Measurements from ENCODE around the gene SPATA32.

The SPATA32 gene

GRCh38 chr17:45237686-45238085 is 24.2 kb downstream of the SPATA32 start:
- no peak overlapping the region for H2BK120ac ChIP-seq (ENCODE audit: insufficient read depth, low read length, poor library complexity)
- H2BK5ac ChIP-seq (ENCODE audit: low read depth, low read length, poor library complexity): no peak overlapping the region
- no peak overlapping the region for H3K18ac ChIP-seq (ENCODE audit: low read length)
- H2AK5ac ChIP-seq (ENCODE audit: low read length): no peak overlapping the region
- no peak overlapping the region for H3K23ac ChIP-seq (ENCODE audit: low read length)
- no peak overlapping the region for H3K4me3 ChIP-seq (ENCODE audit: low read depth, low read length)
- H4K91ac ChIP-seq (ENCODE audit: low read depth, low read length): no peak overlapping the region
- H3K27me3 ChIP-seq (ENCODE audit: insufficient read depth, low read length): peaks cover 9% of the 10 kb centered on the region
- H2BK12ac ChIP-seq (ENCODE audit: low read length): no peak overlapping the region
- DNase-seq: peak; percentile 70 to 73
- no peak overlapping the region for H4K8ac ChIP-seq (ENCODE audit: low read depth, low read length)
- no CpG with 5 or more reads among the region's 2 CpGs for WGBS (ENCODE audit: extremely low coverage, insufficient coverage, insufficient read length)
- H3K36me3 ChIP-seq (ENCODE audit: control insufficient read depth in 1 of 2, insufficient read depth in 2 of 2, low read length in 2 of 2): no peaks in the 10 kb centered on the region
- no peaks in the 10 kb centered on the region for H3K79me1 ChIP-seq (ENCODE audit: low read length)
- no peaks in the 10 kb centered on the region for H3K79me2 ChIP-seq (ENCODE audit: control insufficient read depth, insufficient read depth, low read length, poor library complexity)
- no peak overlapping the region for H3K4me2 ChIP-seq (ENCODE audit: low read length)
- no peak overlapping the region for H3K27ac ChIP-seq (ENCODE audit: low read depth, low read length)
- peaks cover 8 to 12% of the 10 kb centered on the region in 2 experiments for H3K4me1 ChIP-seq (ENCODE audit: control insufficient read depth in 1 of 2, insufficient read depth in 2 of 2, low read length in 2 of 2)
- H3K9me3 ChIP-seq (ENCODE audit: insufficient read depth, low read depth, low read length): peaks cover 4% of the 10 kb centered on the region
- no peak overlapping the region for H2AFZ ChIP-seq (ENCODE audit: insufficient read depth, low read length, poor library complexity)
- H3K9ac ChIP-seq (ENCODE audit: low read length): no peak overlapping the region
- H3K4ac ChIP-seq (ENCODE audit: low read depth, low read length): no peak overlapping the region
- H3K14ac ChIP-seq (ENCODE audit: low read length): no peak overlapping the region
- no peak overlapping the region for H4K12ac ChIP-seq (ENCODE audit: low read depth, low read length)

- H3K14ac ChIP-seq (ENCODE audit: low read length): no peak overlapping the region
- WGBS (ENCODE audit: extremely low coverage, insufficient coverage, insufficient read length): no CpG with 5 or more reads among the region's 5 CpGs
- H2BK12ac ChIP-seq (ENCODE audit: low read length): no peak overlapping the region
- H2BK5ac ChIP-seq (ENCODE audit: low read depth, low read length, poor library complexity): no peak overlapping the region
- H3K9me3 ChIP-seq (ENCODE audit: insufficient read depth, low read depth, low read length): peaks cover 4% of the 10 kb centered on the region
- H4K91ac ChIP-seq (ENCODE audit: low read depth, low read length): no peak overlapping the region
- no peak overlapping the region for H3K4me2 ChIP-seq (ENCODE audit: low read length)
- H3K79me2 ChIP-seq (ENCODE audit: control insufficient read depth, insufficient read depth, low read length, poor library complexity): no peaks in the 10 kb centered on the region
- H4K12ac ChIP-seq (ENCODE audit: low read depth, low read length): no peak overlapping the region
- no peaks in the 10 kb centered on the region for H3K79me1 ChIP-seq (ENCODE audit: low read length)
- DNase-seq: no peak
- no peak overlapping the region for H2AK5ac ChIP-seq (ENCODE audit: low read length)
- H3K18ac ChIP-seq (ENCODE audit: low read length): no peak overlapping the region
- H3K4me3 ChIP-seq (ENCODE audit: low read depth, low read length): no peak overlapping the region
- no peak overlapping the region for H4K8ac ChIP-seq (ENCODE audit: low read depth, low read length)
- H3K4ac ChIP-seq (ENCODE audit: low read depth, low read length): no peak overlapping the region
- H3K27ac ChIP-seq (ENCODE audit: low read depth, low read length): no peak overlapping the region
- H3K36me3 ChIP-seq (ENCODE audit: control insufficient read depth in 1 of 2, insufficient read depth in 2 of 2, low read length in 2 of 2): no peaks in the 10 kb centered on the region
- H2BK120ac ChIP-seq (ENCODE audit: insufficient read depth, low read length, poor library complexity): no peak overlapping the region
- peaks cover 5% of the 10 kb centered on the region for H3K27me3 ChIP-seq (ENCODE audit: insufficient read depth, low read length)
- no peak overlapping the region for H3K9ac ChIP-seq (ENCODE audit: low read length)
- no peak overlapping the region for H3K23ac ChIP-seq (ENCODE audit: low read length)
- H3K4me1 ChIP-seq (ENCODE audit: control insufficient read depth in 1 of 2, insufficient read depth in 2 of 2, low read length in 2 of 2): peaks cover 6 to 7% of the 10 kb centered on the region in 2 experiments
- no peak overlapping the region for H2AFZ ChIP-seq (ENCODE audit: insufficient read depth, low read length, poor library complexity)
Measured at GRCh38 chr17:45236282-45236606, 25.6 kb downstream of the SPATA32 start.

GRCh38 chr17:45235416-45236281 is 26.2 kb downstream of the SPATA32 start:
- no peak overlapping the region for H2AK5ac ChIP-seq (ENCODE audit: low read length)
- no CpG with 5 or more reads among the region's 20 CpGs for WGBS (ENCODE audit: extremely low coverage, insufficient coverage, insufficient read length)
- H4K8ac ChIP-seq (ENCODE audit: low read depth, low read length): no peak overlapping the region
- H2BK12ac ChIP-seq (ENCODE audit: low read length): no peak overlapping the region
- H3K27ac ChIP-seq (ENCODE audit: low read depth, low read length): no peak overlapping the region
- no peak overlapping the region for H3K23ac ChIP-seq (ENCODE audit: low read length)
- peaks cover 0 to 1% of the 10 kb centered on the region in 2 experiments for H3K4me1 ChIP-seq (ENCODE audit: control insufficient read depth in 1 of 2, insufficient read depth in 2 of 2, low read length in 2 of 2)
- H2AFZ ChIP-seq (ENCODE audit: insufficient read depth, low read length, poor library complexity): no peak overlapping the region
- no peaks in the 10 kb centered on the region for H3K79me1 ChIP-seq (ENCODE audit: low read length)
- no peak overlapping the region for H3K4ac ChIP-seq (ENCODE audit: low read depth, low read length)
- no peaks in the 10 kb centered on the region for H3K27me3 ChIP-seq (ENCODE audit: insufficient read depth, low read length)
- H3K79me2 ChIP-seq (ENCODE audit: control insufficient read depth, insufficient read depth, low read length, poor library complexity): no peaks in the 10 kb centered on the region
- no peak overlapping the region for H2BK5ac ChIP-seq (ENCODE audit: low read depth, low read length, poor library complexity)
- no peak overlapping the region for H3K14ac ChIP-seq (ENCODE audit: low read length)
- H3K9ac ChIP-seq (ENCODE audit: low read length): no peak overlapping the region
- H2BK120ac ChIP-seq (ENCODE audit: insufficient read depth, low read length, poor library complexity): no peak overlapping the region
- no peak overlapping the region for H3K4me2 ChIP-seq (ENCODE audit: low read length)
- H3K36me3 ChIP-seq (ENCODE audit: control insufficient read depth in 1 of 2, insufficient read depth in 2 of 2, low read length in 2 of 2): no peaks in the 10 kb centered on the region
- no peak overlapping the region for H3K4me3 ChIP-seq (ENCODE audit: low read depth, low read length)
- no peak overlapping the region for H4K91ac ChIP-seq (ENCODE audit: low read depth, low read length)
- DNase-seq: peak; percentile 60 to 84
- no peak overlapping the region for H4K12ac ChIP-seq (ENCODE audit: low read depth, low read length)
- no peak overlapping the region for H3K18ac ChIP-seq (ENCODE audit: low read length)
- peaks cover 4% of the 10 kb centered on the region for H3K9me3 ChIP-seq (ENCODE audit: insufficient read depth, low read depth, low read length)

- Histone ChIP-seq H3K9me3 (ENCODE audit: insufficient read depth, low read depth, low read length) (peaks cover 4% of the 10 kb centered on the region), H3K27ac (ENCODE audit: low read depth, low read length) (no peak overlapping the region), H4K12ac (ENCODE audit: low read depth, low read length) (no peak overlapping the region), H4K8ac (ENCODE audit: low read depth, low read length) (no peak overlapping the region), H2AK5ac (ENCODE audit: low read length) (no peak overlapping the region), H3K18ac (ENCODE audit: low read length) (no peak overlapping the region), H3K14ac (ENCODE audit: low read length) (no peak overlapping the region), H3K4me2 (ENCODE audit: low read length) (no peak overlapping the region), H3K79me2 (ENCODE audit: control insufficient read depth, insufficient read depth, low read length, poor library complexity) (no peaks in the 10 kb centered on the region), H4K91ac (ENCODE audit: low read depth, low read length) (no peak overlapping the region), H3K36me3 (ENCODE audit: control insufficient read depth in 1 of 2, insufficient read depth in 2 of 2, low read length in 2 of 2) (no peaks in the 10 kb centered on the region), H2BK12ac (ENCODE audit: low read length) (no peak overlapping the region), H3K4me3 (ENCODE audit: low read depth, low read length) (no peak overlapping the region), H3K23ac (ENCODE audit: low read length) (no peak overlapping the region), H2BK120ac (ENCODE audit: insufficient read depth, low read length, poor library complexity) (no peak overlapping the region), H3K9ac (ENCODE audit: low read length) (no peak overlapping the region), H3K27me3 (ENCODE audit: insufficient read depth, low read length) (no peaks in the 10 kb centered on the region), H3K4ac (ENCODE audit: low read depth, low read length) (no peak overlapping the region), H3K4me1 (ENCODE audit: control insufficient read depth in 1 of 2, insufficient read depth in 2 of 2, low read length in 2 of 2) (peaks cover 0 to 2% of the 10 kb centered on the region in 2 experiments), H2BK5ac (ENCODE audit: low read depth, low read length, poor library complexity) (no peak overlapping the region), H2AFZ (ENCODE audit: insufficient read depth, low read length, poor library complexity) (no peak overlapping the region), H3K79me1 (ENCODE audit: low read length) (no peaks in the 10 kb centered on the region)
- WGBS (ENCODE audit: extremely low coverage, insufficient coverage, insufficient read length): no CpG with 5 or more reads among the region's 6 CpGs
- no peak for DNase-seq
Measured at GRCh38 chr17:45234641-45235415, 27.1 kb downstream of the SPATA32 start.

Data from trophoblast cell (in vitro differentiated cells and primary cell).